Measurements from ENCODE around the gene ATG7. TPM values are rescaled to one million over a fixed set of nuclear protein-coding genes. Genes with fewer than 3 reads are reported as not detected.

Gene ATG7
- total RNA-seq, 4 donors from 2014 or later, result 20.6 to 50.4 (median 39.9) TPM

DNA sequence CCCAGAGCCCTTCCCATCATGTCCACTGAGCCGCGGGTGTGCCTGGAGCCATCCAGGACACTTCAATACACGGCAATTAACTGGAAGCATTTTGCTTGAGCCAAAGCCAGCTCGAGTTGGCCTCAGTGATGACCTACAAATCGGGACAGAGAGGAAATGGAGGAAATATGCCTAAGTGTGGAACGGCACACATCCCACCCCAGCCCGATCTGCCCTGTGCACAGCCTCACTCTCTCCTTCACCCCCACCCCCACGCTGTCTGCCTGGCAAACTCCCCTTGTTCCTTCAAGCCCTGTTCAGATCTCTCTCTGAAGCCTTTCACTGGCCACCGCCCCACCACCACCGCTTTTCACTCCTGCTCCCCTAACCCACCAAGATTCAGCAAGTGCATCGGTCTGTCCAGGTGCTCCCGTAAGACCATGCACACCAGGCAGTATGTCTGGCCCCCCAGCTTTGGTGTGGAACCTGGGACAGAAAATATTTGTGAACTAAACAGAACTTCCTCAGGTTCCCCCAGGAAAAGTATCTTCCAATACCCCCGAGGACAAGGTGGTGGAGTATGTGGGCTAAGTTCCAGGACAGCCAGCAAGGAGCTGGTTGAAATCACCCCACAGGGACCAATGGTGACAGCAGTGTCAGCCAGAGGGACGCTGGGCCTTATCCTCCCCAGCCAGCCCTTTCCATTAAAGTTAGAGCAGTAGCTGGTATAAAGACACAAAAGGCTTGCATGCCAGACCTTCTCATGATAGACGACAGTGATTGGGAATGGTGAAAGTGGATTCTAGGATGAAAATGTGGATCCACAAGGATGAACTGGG lies 287.8 kb downstream of the ATG7 start:
- Histone ChIP-seq H3K4me1 (peaks cover 72 to 92% (median 87%) of the 10 kb centered on the region in 4 donors), H3K27me3 (no peaks in the 10 kb centered on the region), H3K4me3 (no peak overlapping the region), H3K9me3 (no peaks in the 10 kb centered on the region), H3K27ac (replicated peaks in 1 of 4) (peak overlapping the region; percentile 32 to 70 (median 48)), H3K36me3 (peaks cover 6 to 63% (median 49%) of the 10 kb centered on the region in 4 donors)
- no peak for DNase-seq (ENCODE audit: extremely low spot score)
- intact Hi-C loops (cut with DNase I), result no loop called here
- 72% methylated on average over 15 of the region's 15 CpGs for WGBS
- TF ChIP-seq CTCF (IDR thresholded peaks at IDR 0.05) (no peak), EP300 (IDR thresholded peaks at IDR 0.05) (no peak), POLR2A (IDR thresholded peaks at IDR 0.05; ENCODE audit: low read depth) (no peak), POLR2AphosphoS5 (IDR thresholded peaks at IDR 0.05) (no peak)

DNA sequence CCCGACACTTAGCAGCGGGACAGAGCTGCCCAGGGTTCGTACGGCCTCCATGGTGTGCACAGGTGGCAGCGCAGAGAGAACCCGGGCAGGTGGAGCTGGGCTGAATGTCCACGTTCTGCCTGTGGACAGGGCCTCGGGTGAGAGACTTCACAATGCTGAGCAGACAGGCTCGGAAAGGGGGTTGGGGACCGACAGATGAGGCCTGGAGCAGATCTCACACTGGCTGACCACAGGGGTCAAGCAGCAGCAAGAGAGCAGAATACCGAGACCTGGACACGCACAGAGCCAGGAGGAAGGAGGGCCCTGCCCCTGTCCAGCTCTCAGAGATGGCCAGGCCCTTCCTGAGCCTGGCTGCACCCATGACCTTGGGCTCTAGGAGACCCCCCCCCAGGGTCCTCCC lies 288.5 kb downstream of the ATG7 start:
- no peak overlapping the region for H3K4me3 ChIP-seq
- peaks cover 6 to 63% (median 50%) of the 10 kb centered on the region in 4 donors for H3K36me3 ChIP-seq
- intact Hi-C loops (cut with DNase I), result no loop called here

GRCh38 chr3:11562277-11562881 lies 290.2 kb downstream of the ATG7 start:
- no peak for DNase-seq (ENCODE audit: extremely low spot score)
- Histone ChIP-seq H3K4me3 (no peak overlapping the region), H3K27ac (replicated peaks in 1 of 4) (peak overlapping the region; percentile 32 to 70 (median 48)), H3K27me3 (no peaks in the 10 kb centered on the region), H3K36me3 (peaks cover 6 to 69% (median 58%) of the 10 kb centered on the region in 4 donors), H3K4me1 (peaks cover 51 to 84% (median 82%) of the 10 kb centered on the region in 4 donors), H3K9me3 (no peaks in the 10 kb centered on the region)
- WGBS, result 87% methylated on average over 12 of the region's 17 CpGs
- intact Hi-C loops (cut with DNase I), result no loop called here
- TF ChIP-seq POLR2A (IDR thresholded peaks at IDR 0.05; ENCODE audit: low read depth), result no peak
- TF ChIP-seq CTCF (IDR thresholded peaks at IDR 0.05), result no peak
- no peak for TF ChIP-seq EP300 (IDR thresholded peaks at IDR 0.05)
- TF ChIP-seq POLR2AphosphoS5 (IDR thresholded peaks at IDR 0.05), result no peak

More for the DNA sequence above, 288.5 kb downstream of the ATG7 start:
- WGBS, result 81% methylated on average over 4 of the region's 12 CpGs
- Histone ChIP-seq H3K9me3 (no peaks in the 10 kb centered on the region), H3K27ac (replicated peaks in 1 of 4) (peak overlapping the region; percentile 32 to 70 (median 48)), H3K4me1 (peaks cover 65 to 88% (median 84%) of the 10 kb centered on the region in 4 donors), H3K27me3 (no peaks in the 10 kb centered on the region)
- no peak for DNase-seq (ENCODE audit: extremely low spot score)
- TF ChIP-seq EP300 (IDR thresholded peaks at IDR 0.05), result no peak
- TF ChIP-seq CTCF (IDR thresholded peaks at IDR 0.05), result no peak
- TF ChIP-seq POLR2A (IDR thresholded peaks at IDR 0.05; ENCODE audit: low read depth), result no peak
- TF ChIP-seq POLR2AphosphoS5 (IDR thresholded peaks at IDR 0.05), result no peak

- TF ChIP-seq EP300 (IDR thresholded peaks at IDR 0.05) (no peak), POLR2A (IDR thresholded peaks at IDR 0.05; ENCODE audit: low read depth) (no peak)
- Histone ChIP-seq H3K4me3 (no peak overlapping the region), H3K9me3 (no peaks in the 10 kb centered on the region), H3K27me3 (no peaks in the 10 kb centered on the region), H3K36me3 (peaks cover 3 to 65% (median 56%) of the 10 kb centered on the region in 4 donors), H3K27ac (replicated peaks in 1 of 4) (peak overlapping the region in 1 of 4 donors; percentile 70), H3K4me1 (peaks cover 51 to 85% (median 83%) of the 10 kb centered on the region in 4 donors)
- intact Hi-C loops (cut with DNase I), result no loop called here
- DNase-seq (ENCODE audit: extremely low spot score), result no peak
- 96% methylated on average over 13 of the region's 16 CpGs for WGBS
Measured at GRCh38 chr3:11563159-11563864, 291.1 kb downstream of the ATG7 start.

DNA sequence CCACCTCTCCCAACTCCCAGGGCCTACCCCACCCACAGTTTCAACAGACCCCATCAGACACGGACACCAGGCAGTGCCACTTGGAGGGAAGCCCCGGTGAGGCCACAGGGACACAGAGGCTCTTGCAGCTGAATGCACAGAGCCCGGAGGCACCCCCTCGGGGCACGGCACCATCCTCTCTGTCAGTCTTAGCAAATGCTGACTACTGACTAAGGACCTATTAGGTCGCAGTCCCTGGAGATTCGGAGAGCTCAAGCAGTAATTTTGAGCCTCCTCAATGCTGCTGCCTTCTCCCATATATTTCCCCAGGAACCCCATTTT lies 291.6 kb downstream of the ATG7 start:
- H3K36me3 ChIP-seq, result peaks cover 0 to 60% (median 50%) of the 10 kb centered on the region in 4 donors
- WGBS, result 70% methylated on average over 7 of the region's 7 CpGs
- no peak for TF ChIP-seq EP300 (IDR thresholded peaks at IDR 0.05)
- TF ChIP-seq POLR2AphosphoS5 (IDR thresholded peaks at IDR 0.05), result no peak
- TF ChIP-seq CTCF (IDR thresholded peaks at IDR 0.05), result no peak
- no peak for TF ChIP-seq POLR2A (IDR thresholded peaks at IDR 0.05; ENCODE audit: low read depth)
- H3K27me3 ChIP-seq, result no peaks in the 10 kb centered on the region
- intact Hi-C loops (cut with DNase I), result no loop called here
- H3K27ac ChIP-seq (replicated peaks in 1 of 4), result no peak overlapping the region
- H3K4me3 ChIP-seq, result no peak overlapping the region
- H3K4me1 ChIP-seq, result peaks cover 53 to 87% (median 83%) of the 10 kb centered on the region in 4 donors
- no peak for DNase-seq (ENCODE audit: extremely low spot score)
- no peaks in the 10 kb centered on the region for H3K9me3 ChIP-seq
